ENCODE measurements around the gene ARHGAP5. TPM values are rescaled to one million over a fixed set of nuclear protein-coding genes. Genes with fewer than 3 reads are reported as not detected.
A peak's percentile ranks its signal among the peaks of the same experiment; 100 is the strongest.

The ARHGAP5 gene
- total RNA-seq, 1 donor from 2014 or later: 157 TPM

- H3K4me1 Mint-ChIP-seq (ENCODE audit: unreplicated experiment): peaks cover 55% of the 10 kb centered on the region
- no peaks in the 10 kb centered on the region for H3K27me3 Mint-ChIP-seq
- no peak for DNase-seq (ENCODE audit: extremely low spot score, unreplicated experiment)
- H3K9me3 Mint-ChIP-seq: peaks cover 4% of the 10 kb centered on the region
- peak overlapping the region; percentile 37 for H3K4me3 Mint-ChIP-seq
- H3K27ac Mint-ChIP-seq: peak overlapping the region; percentile 60
- TF ChIP-seq, protein P1, sequence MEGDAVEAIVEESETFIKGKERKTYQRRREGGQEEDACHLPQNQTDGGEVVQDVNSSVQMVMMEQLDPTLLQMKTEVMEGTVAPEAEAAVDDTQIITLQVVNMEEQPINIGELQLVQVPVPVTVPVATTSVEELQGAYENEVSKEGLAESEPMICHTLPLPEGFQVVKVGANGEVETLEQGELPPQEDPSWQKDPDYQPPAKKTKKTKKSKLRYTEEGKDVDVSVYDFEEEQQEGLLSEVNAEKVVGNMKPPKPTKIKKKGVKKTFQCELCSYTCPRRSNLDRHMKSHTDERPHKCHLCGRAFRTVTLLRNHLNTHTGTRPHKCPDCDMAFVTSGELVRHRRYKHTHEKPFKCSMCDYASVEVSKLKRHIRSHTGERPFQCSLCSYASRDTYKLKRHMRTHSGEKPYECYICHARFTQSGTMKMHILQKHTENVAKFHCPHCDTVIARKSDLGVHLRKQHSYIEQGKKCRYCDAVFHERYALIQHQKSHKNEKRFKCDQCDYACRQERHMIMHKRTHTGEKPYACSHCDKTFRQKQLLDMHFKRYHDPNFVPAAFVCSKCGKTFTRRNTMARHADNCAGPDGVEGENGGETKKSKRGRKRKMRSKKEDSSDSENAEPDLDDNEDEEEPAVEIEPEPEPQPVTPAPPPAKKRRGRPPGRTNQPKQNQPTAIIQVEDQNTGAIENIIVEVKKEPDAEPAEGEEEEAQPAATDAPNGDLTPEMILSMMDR (conservative IDR thresholded peaks at IDR 0.05): no peak
- peaks cover 11% of the 10 kb centered on the region for H3K36me3 Mint-ChIP-seq
These were observed 6.2 kb downstream of the ARHGAP5 start for GRCh38 chr14:32083315-32083624.

- Mint-ChIP-seq H3K4me3 (peak overlapping the region; percentile 37), H3K4me1 (ENCODE audit: unreplicated experiment) (peaks cover 54% of the 10 kb centered on the region), H3K27me3 (no peaks in the 10 kb centered on the region), H3K27ac (peak overlapping the region; percentile 60), H3K9me3 (peaks cover 4% of the 10 kb centered on the region), H3K36me3 (peaks cover 11% of the 10 kb centered on the region)
- TF ChIP-seq, protein P1 (conservative IDR thresholded peaks at IDR 0.05): no peak
- no peak for DNase-seq (ENCODE audit: extremely low spot score, unreplicated experiment)
These were observed 6.7 kb downstream of the ARHGAP5 start for GRCh38 chr14:32083789-32084188.

- H3K27me3 Mint-ChIP-seq: no peaks in the 10 kb centered on the region
- H3K9me3 Mint-ChIP-seq: peaks cover 4% of the 10 kb centered on the region
- H3K36me3 Mint-ChIP-seq: peaks cover 12% of the 10 kb centered on the region
- no peak overlapping the region for H3K4me3 Mint-ChIP-seq
- TF ChIP-seq, protein P1 (conservative IDR thresholded peaks at IDR 0.05): no peak
- peaks cover 46% of the 10 kb centered on the region for H3K4me1 Mint-ChIP-seq (ENCODE audit: unreplicated experiment)
- H3K27ac Mint-ChIP-seq: no peak overlapping the region
- DNase-seq (ENCODE audit: extremely low spot score, unreplicated experiment): no peak
These were observed 8.2 kb downstream of the ARHGAP5 start for GRCh38 chr14:32085182-32085844.

DNA sequence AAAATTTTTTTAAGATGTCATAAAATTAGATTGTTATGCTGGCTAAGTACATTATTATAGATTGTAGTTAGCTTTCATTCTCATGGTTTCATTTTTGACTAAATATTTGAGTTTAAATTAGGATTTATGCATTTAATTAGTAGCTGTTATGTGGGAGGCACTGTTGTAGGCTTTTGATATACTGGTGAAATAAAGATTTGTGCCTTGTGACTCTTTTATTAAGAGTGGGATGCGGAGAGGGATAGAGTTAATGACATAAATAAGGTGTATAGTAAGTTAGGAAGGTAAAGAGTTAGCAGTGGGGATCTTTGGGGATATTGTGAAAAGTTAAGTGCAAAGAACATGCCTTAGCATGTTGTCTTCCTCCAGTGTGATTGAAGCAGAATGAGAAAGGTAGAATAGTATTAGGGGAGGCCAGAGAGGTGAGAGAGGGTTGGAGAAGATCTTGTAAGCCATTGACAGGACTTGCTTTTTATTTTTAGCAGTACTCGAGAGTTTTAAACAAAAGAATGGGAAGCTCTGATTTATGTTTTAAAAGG is 8.8 kb downstream of the ARHGAP5 start:
- H3K4me1 Mint-ChIP-seq (ENCODE audit: unreplicated experiment): peaks cover 41% of the 10 kb centered on the region
- no peak for DNase-seq (ENCODE audit: extremely low spot score, unreplicated experiment)
- peaks cover 3% of the 10 kb centered on the region for H3K9me3 Mint-ChIP-seq
- H3K4me3 Mint-ChIP-seq: peak overlapping the region; percentile 39
- H3K36me3 Mint-ChIP-seq: peaks cover 18% of the 10 kb centered on the region
- H3K27ac Mint-ChIP-seq: peak overlapping the region; percentile 22
- no peaks in the 10 kb centered on the region for H3K27me3 Mint-ChIP-seq
- TF ChIP-seq, protein P1 (conservative IDR thresholded peaks at IDR 0.05): no peak

GRCh38 chr14:32087173-32087861 is 10.2 kb downstream of the ARHGAP5 start:
- DNase-seq (ENCODE audit: extremely low spot score, unreplicated experiment): no peak

More at GRCh38 chr14:32087173-32087861, 10.2 kb downstream of the ARHGAP5 start:
- TF ChIP-seq, protein P1 (conservative IDR thresholded peaks at IDR 0.05): no peak
- no peaks in the 10 kb centered on the region for H3K9me3 Mint-ChIP-seq
- no peaks in the 10 kb centered on the region for H3K27me3 Mint-ChIP-seq
- H3K4me3 Mint-ChIP-seq: no peak overlapping the region
- peaks cover 37% of the 10 kb centered on the region for H3K4me1 Mint-ChIP-seq (ENCODE audit: unreplicated experiment)
- H3K36me3 Mint-ChIP-seq: peaks cover 27% of the 10 kb centered on the region
- H3K27ac Mint-ChIP-seq: no peak overlapping the region
